ENCODE measurements around the gene ACKR1. TPM values are rescaled to one million over a fixed set of nuclear protein-coding genes. Genes with fewer than 3 reads are reported as not detected.

The ACKR1 gene
- total RNA-seq, 1 experiment from 2014 or later, result 0.63 TPM

DNA sequence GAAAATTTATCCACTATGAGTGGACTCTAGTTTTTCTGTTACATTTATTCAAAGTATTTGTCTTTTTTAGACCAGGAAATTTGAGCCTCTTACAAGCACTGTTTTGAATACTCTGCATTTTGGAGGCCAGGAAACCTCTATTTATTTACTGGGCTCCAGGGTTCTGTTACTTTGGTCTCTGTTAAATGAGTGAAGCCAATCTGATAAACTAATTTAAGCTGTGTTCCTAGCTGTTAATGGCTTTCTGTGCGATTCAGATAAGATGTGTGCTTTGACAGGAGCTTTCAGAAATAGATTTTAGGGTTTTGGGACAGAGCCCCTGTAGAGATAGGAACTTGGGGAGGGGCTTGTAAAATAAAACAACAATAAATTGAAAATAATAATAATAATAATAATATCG lies 23.9 kb downstream of the ACKR1 start:
- Mint-ChIP-seq H3K27me3 (ENCODE audit: low read depth) (no peaks in the 10 kb centered on the region), H3K36me3 (no peaks in the 10 kb centered on the region), H3K4me3 (no peak overlapping the region), H3K4me1 (no peaks in the 10 kb centered on the region), H3K27ac (no peak overlapping the region), H3K9me3 (no peaks in the 10 kb centered on the region)
- POLR2A ChIA-PET, result no interaction called here
- ATAC-seq (no peak), DNase-seq (ENCODE audit: low spot score) (no peak)
- TF ChIP-seq, protein P1, sequence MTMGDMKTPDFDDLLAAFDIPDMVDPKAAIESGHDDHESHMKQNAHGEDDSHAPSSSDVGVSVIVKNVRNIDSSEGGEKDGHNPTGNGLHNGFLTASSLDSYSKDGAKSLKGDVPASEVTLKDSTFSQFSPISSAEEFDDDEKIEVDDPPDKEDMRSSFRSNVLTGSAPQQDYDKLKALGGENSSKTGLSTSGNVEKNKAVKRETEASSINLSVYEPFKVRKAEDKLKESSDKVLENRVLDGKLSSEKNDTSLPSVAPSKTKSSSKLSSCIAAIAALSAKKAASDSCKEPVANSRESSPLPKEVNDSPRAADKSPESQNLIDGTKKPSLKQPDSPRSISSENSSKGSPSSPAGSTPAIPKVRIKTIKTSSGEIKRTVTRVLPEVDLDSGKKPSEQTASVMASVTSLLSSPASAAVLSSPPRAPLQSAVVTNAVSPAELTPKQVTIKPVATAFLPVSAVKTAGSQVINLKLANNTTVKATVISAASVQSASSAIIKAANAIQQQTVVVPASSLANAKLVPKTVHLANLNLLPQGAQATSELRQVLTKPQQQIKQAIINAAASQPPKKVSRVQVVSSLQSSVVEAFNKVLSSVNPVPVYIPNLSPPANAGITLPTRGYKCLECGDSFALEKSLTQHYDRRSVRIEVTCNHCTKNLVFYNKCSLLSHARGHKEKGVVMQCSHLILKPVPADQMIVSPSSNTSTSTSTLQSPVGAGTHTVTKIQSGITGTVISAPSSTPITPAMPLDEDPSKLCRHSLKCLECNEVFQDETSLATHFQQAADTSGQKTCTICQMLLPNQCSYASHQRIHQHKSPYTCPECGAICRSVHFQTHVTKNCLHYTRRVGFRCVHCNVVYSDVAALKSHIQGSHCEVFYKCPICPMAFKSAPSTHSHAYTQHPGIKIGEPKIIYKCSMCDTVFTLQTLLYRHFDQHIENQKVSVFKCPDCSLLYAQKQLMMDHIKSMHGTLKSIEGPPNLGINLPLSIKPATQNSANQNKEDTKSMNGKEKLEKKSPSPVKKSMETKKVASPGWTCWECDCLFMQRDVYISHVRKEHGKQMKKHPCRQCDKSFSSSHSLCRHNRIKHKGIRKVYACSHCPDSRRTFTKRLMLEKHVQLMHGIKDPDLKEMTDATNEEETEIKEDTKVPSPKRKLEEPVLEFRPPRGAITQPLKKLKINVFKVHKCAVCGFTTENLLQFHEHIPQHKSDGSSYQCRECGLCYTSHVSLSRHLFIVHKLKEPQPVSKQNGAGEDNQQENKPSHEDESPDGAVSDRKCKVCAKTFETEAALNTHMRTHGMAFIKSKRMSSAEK (CRISPR knock-in tag; IDR thresholded peaks at IDR 0.05; ENCODE audit: borderline replicate concordance), result no peak
- CTCF ChIA-PET, result interaction anchor here (2.2 to 3.4 kb wide), 3 partner anchors 10 to 17 kb away, joined by 7 to 10 read pairs (median 7); no protein-coding TSS in a partner anchor

DNA sequence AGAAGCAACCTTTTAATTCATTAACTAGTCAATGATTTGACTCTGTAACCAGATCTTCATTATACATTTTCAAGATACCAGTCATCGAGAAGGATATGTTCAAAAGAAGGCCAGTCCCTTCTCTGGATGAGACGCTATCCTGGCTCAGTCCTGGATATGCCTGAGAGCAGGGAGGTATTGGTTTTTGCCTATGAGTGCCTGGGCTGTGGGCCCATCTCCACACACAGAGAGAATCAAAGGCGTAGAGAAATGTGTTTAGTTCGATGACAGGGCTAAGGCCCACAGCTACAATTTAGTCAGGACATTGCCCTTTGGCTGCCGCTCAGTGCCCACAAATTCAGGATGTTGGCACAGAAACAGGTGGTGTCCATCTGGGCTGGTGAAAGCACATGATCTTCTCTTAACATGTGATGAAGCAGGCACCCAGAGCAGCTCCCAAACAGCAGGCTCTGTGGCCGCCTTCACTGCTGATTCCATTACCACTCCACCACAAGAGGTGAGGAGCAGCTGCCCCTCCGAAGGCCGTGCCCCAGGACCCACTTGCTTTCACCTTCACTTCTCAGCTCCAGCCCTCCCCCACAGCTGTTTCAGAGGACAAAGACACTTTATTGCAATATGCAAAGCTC lies 24.7 kb downstream of the ACKR1 start:
- no peak for TF ChIP-seq FOXK1 (CRISPR knock-in tag; IDR thresholded peaks at IDR 0.05)
- TF ChIP-seq, protein P2, sequence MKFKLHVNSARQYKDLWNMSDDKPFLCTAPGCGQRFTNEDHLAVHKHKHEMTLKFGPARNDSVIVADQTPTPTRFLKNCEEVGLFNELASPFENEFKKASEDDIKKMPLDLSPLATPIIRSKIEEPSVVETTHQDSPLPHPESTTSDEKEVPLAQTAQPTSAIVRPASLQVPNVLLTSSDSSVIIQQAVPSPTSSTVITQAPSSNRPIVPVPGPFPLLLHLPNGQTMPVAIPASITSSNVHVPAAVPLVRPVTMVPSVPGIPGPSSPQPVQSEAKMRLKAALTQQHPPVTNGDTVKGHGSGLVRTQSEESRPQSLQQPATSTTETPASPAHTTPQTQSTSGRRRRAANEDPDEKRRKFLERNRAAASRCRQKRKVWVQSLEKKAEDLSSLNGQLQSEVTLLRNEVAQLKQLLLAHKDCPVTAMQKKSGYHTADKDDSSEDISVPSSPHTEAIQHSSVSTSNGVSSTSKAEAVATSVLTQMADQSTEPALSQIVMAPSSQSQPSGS (CRISPR knock-in tag; IDR thresholded peaks at IDR 0.05; ENCODE audit: borderline replicate concordance, low read depth), result no peak
- TF ChIP-seq, protein P3, sequence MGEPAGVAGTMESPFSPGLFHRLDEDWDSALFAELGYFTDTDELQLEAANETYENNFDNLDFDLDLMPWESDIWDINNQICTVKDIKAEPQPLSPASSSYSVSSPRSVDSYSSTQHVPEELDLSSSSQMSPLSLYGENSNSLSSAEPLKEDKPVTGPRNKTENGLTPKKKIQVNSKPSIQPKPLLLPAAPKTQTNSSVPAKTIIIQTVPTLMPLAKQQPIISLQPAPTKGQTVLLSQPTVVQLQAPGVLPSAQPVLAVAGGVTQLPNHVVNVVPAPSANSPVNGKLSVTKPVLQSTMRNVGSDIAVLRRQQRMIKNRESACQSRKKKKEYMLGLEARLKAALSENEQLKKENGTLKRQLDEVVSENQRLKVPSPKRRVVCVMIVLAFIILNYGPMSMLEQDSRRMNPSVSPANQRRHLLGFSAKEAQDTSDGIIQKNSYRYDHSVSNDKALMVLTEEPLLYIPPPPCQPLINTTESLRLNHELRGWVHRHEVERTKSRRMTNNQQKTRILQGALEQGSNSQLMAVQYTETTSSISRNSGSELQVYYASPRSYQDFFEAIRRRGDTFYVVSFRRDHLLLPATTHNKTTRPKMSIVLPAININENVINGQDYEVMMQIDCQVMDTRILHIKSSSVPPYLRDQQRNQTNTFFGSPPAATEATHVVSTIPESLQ (CRISPR knock-in tag; IDR thresholded peaks at IDR 0.05), result no peak
- TF ChIP-seq, protein P4, sequence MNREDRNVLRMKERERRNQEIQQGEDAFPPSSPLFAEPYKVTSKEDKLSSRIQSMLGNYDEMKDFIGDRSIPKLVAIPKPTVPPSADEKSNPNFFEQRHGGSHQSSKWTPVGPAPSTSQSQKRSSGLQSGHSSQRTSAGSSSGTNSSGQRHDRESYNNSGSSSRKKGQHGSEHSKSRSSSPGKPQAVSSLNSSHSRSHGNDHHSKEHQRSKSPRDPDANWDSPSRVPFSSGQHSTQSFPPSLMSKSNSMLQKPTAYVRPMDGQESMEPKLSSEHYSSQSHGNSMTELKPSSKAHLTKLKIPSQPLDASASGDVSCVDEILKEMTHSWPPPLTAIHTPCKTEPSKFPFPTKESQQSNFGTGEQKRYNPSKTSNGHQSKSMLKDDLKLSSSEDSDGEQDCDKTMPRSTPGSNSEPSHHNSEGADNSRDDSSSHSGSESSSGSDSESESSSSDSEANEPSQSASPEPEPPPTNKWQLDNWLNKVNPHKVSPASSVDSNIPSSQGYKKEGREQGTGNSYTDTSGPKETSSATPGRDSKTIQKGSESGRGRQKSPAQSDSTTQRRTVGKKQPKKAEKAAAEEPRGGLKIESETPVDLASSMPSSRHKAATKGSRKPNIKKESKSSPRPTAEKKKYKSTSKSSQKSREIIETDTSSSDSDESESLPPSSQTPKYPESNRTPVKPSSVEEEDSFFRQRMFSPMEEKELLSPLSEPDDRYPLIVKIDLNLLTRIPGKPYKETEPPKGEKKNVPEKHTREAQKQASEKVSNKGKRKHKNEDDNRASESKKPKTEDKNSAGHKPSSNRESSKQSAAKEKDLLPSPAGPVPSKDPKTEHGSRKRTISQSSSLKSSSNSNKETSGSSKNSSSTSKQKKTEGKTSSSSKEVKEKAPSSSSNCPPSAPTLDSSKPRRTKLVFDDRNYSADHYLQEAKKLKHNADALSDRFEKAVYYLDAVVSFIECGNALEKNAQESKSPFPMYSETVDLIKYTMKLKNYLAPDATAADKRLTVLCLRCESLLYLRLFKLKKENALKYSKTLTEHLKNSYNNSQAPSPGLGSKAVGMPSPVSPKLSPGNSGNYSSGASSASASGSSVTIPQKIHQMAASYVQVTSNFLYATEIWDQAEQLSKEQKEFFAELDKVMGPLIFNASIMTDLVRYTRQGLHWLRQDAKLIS (CRISPR knock-in tag; IDR thresholded peaks at IDR 0.05; ENCODE audit: borderline replicate concordance), result no peak
- TF ChIP-seq, protein P5, sequence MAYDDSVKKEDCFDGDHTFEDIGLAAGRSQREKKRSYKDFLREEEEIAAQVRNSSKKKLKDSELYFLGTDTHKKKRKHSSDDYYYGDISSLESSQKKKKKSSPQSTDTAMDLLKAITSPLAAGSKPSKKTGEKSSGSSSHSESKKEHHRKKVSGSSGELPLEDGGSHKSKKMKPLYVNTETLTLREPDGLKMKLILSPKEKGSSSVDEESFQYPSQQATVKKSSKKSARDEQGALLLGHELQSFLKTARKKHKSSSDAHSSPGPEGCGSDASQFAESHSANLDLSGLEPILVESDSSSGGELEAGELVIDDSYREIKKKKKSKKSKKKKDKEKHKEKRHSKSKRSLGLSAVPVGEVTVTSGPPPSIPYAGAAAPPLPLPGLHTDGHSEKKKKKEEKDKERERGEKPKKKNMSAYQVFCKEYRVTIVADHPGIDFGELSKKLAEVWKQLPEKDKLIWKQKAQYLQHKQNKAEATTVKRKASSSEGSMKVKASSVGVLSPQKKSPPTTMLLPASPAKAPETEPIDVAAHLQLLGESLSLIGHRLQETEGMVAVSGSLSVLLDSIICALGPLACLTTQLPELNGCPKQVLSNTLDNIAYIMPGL (CRISPR knock-in tag; IDR thresholded peaks at IDR 0.05), result no peak
- TF ChIP-seq NFATC4 (CRISPR knock-in tag; IDR thresholded peaks at IDR 0.05), result no peak
- TF ChIP-seq TEAD1 (CRISPR knock-in tag; IDR thresholded peaks at IDR 0.05), result no peak
- TF ChIP-seq FOXJ3 (CRISPR knock-in tag; IDR thresholded peaks at IDR 0.05; ENCODE audit: borderline replicate concordance), result no peak
- TF ChIP-seq NR2C2 (CRISPR knock-in tag; IDR thresholded peaks at IDR 0.05), result no peak
- Mint-ChIP-seq H3K9me3 (no peaks in the 10 kb centered on the region), H3K27me3 (ENCODE audit: low read depth) (no peaks in the 10 kb centered on the region), H3K36me3 (no peaks in the 10 kb centered on the region), H3K4me3 (no peak overlapping the region), H3K27ac (no peak overlapping the region), H3K4me1 (no peaks in the 10 kb centered on the region)
- ATAC-seq (0 out of 2 replicates have a peak, but pooled peaks have one; percentile 24), DNase-seq (ENCODE audit: low spot score) (no peak)
- POLR2A ChIA-PET, result no interaction called here
- CTCF ChIA-PET, result interaction anchor here (2.2 to 3.4 kb wide), 3 partner anchors 11 to 18 kb away, joined by 7 to 10 read pairs (median 7); no protein-coding TSS in a partner anchor
